Common myeloid progenitor, CD34-positive (primary cell): ENCODE measurements around the gene HES1.
"Not testable (repeated sequence)": the region's sequence is repeated elsewhere in the genome, so short reads cannot be mapped to it uniquely, and the experiment has no call there.

Experiments
- CTCF ChIA-PET: fragments of 350-600 bp; sonication (Branson Sonifier 250); formaldehyde crosslinking; loops from one replicate; lab custom pipeline; 2021; ENCODE audit warnings: antibody characterized with exemption; lab: Charles Lee
- POLR2A ChIA-PET: fragments of 350-600 bp; sonication (Branson Sonifier 250); formaldehyde crosslinking; loops from one replicate; lab custom pipeline; 2021; ENCODE audit warnings: antibody characterized with exemption; lab: Charles Lee
- DNase-seq, 3 donors: peaks; one replicate each; pipeline versions ENCODE4 v3.0.0 to v3.0.0-alpha.2; 2013
- H3K27ac ChIP-seq, 2 experiments: 1 replicate in 1 of 2; 2 replicates in 1 of 2; pipeline ENCODE4 v1.7.0; 2013; ENCODE audit warnings: inconsistent platforms in 2 of 2, low read length in 2 of 2, mild to moderate bottlenecking in 2 of 2, low read depth in 1 of 2, moderate library complexity in 1 of 2; ENCODE audit not compliant: severe bottlenecking in 2 of 2, insufficient read depth in 1 of 2, poor library complexity in 1 of 2
- H3K27me3 ChIP-seq, 5 experiments: replicated peaks in 2 of 5; 1 replicate in 3 of 5; 2 replicates in 2 of 5; pipeline versions ENCODE4 v1.6.1 to v1.7.0; 2013; ENCODE audit warnings: low read length in 4 of 5, mild to moderate bottlenecking in 2 of 5, moderate library complexity in 2 of 5, inconsistent platforms in 1 of 5; ENCODE audit not compliant: insufficient read depth in 5 of 5, control insufficient read depth in 4 of 5
- H3K36me3 ChIP-seq, 4 experiments: 1 replicate in 2 of 4; 2 replicates in 2 of 4; pipeline versions ENCODE4 v1.6.1 to v1.7.0; 2013; ENCODE audit warnings: low read length in 3 of 4, control low read depth in 1 of 4, mild to moderate bottlenecking in 1 of 4; ENCODE audit not compliant: control insufficient read depth in 4 of 4, insufficient read depth in 4 of 4
- H3K4me1 ChIP-seq, 4 experiments: 1 replicate in 3 of 4; 2 replicates in 1 of 4; pipeline versions ENCODE4 v1.6.1 to v1.7.1; 2013; ENCODE audit warnings: low read length in 3 of 4, mild to moderate bottlenecking in 3 of 4, control low read depth in 1 of 4, inconsistent platforms in 1 of 4, moderate library complexity in 1 of 4; ENCODE audit not compliant: control insufficient read depth in 4 of 4, insufficient read depth in 4 of 4; ENCODE audit errors: control extremely low read depth in 1 of 4
- H3K4me3 ChIP-seq, 7 experiments: 1 replicate in 4 of 7; 2 replicates in 3 of 7; pipeline versions ENCODE4 v1.5.1 to v1.7.0; 2013; ENCODE audit warnings: mild to moderate bottlenecking in 7 of 7, low read length in 6 of 7, moderate library complexity in 6 of 7, inconsistent platforms in 2 of 7, low read depth in 2 of 7, control low read depth in 1 of 7; ENCODE audit not compliant: insufficient read depth in 4 of 7, control insufficient read depth in 1 of 7; ENCODE audit errors: extremely low read depth in 1 of 7
- H3K9me3 ChIP-seq, 5 experiments: 1 replicate in 4 of 5; 2 replicates in 1 of 5; pipeline versions ENCODE4 v1.6.1 to v1.7.1; 2013; ENCODE audit warnings: low read length in 4 of 5, mild to moderate bottlenecking in 2 of 5, inconsistent platforms in 1 of 5, low read depth in 1 of 5, moderate library complexity in 1 of 5; ENCODE audit not compliant: control insufficient read depth in 4 of 5, insufficient read depth in 2 of 5; ENCODE audit errors: control extremely low read depth in 1 of 5
- WGBS: methylation state at CpG from one replicate; pipeline ENCODE4 v1.1.5; 2013; ENCODE audit not compliant: insufficient coverage; 5-methylcytosine and 5-hydroxymethylcytosine counted together

Gene HES1

GRCh38 chr3:194090178-194090555 is 45.8 kb upstream of the HES1 start:
- WGBS: 93% methylated on average over 5 of the region's 10 CpGs
- H3K36me3 ChIP-seq, DNase-seq, H3K27me3 ChIP-seq, H3K4me3 ChIP-seq, H3K9me3 ChIP-seq: not testable (repeated sequence)
- ChIA-PET CTCF (interaction anchor here (1.4 to 3.4 kb wide), 4 partner anchors 8 to 44 kb away, joined by 5 to 13 read pairs (median 6); no protein-coding TSS in a partner anchor), POLR2A (interaction anchor here (1.3 to 1.8 kb wide), 3 partner anchors 19 to 87 kb away, joined by 3 to 5 read pairs (median 4); no protein-coding TSS in a partner anchor)
- peaks cover 0 to 31% (median 14%) of the 10 kb centered on the region in 4 experiments for H3K4me1 ChIP-seq
- peak overlapping the region in 1 of 2 experiments; percentile 78 for H3K27ac ChIP-seq

DNA sequence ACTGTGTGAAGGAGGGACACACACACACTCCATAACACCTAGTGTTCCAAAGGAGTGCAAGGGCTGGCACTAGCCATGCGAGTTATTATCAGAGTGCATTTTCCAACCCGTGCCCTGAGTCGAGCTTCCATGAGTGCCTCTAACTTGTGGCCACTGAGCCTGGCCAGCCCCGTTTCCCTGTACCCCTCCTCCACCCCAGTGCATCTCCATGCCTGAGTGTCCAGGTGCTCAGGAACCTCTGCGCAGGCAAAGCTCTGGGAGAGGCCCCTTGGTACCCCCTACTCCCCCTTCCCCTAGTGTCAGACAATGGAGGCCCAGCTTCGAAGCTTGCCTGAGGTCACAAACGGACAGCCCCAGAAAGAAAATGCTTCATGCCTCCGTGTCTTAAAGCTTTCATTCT is 45.2 kb upstream of the HES1 start:
- no peak for DNase-seq
- ChIA-PET CTCF (interaction anchor here (0.7 to 3.4 kb wide), 4 partner anchors 8 to 43 kb away, joined by 3 to 13 read pairs (median 4); no protein-coding TSS in a partner anchor), POLR2A (interaction anchor here (0.5 kb wide), 1 partner anchor 45 kb away, joined by 3 read pairs; no protein-coding TSS in a partner anchor)
- no peak overlapping the region for H3K4me3 ChIP-seq
- no peaks in the 10 kb centered on the region for H3K36me3 ChIP-seq
- no peaks in the 10 kb centered on the region for H3K27me3 ChIP-seq
- WGBS: 94% methylated on average over 4 of the region's 8 CpGs
- H3K9me3 ChIP-seq: no peaks in the 10 kb centered on the region
- H3K27ac ChIP-seq: no peak overlapping the region
- peaks cover 0 to 36% (median 19%) of the 10 kb centered on the region in 4 experiments for H3K4me1 ChIP-seq

DNA sequence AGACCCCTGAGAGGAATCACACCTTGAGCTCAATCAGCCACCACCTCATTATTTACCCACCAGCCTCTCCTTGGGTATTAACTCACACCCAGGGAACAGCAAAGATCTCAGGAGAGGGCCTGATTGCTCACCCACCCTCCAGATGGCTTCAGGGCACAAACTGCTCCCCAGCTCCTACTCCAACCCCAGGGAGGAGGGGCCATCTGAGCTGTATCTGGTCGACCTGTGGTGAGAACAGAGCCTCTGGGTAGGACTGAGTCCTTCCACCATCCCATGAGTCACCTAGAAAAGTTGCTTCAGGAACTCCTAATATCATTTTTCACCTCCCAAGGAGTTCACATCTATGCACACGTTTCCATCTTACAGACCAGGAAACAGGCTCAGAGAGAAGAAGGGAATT is 44.8 kb upstream of the HES1 start:
- Histone ChIP-seq H3K27me3 (no peaks in the 10 kb centered on the region), H3K4me1 (peaks cover 0 to 40% (median 20%) of the 10 kb centered on the region in 4 experiments), H3K4me3 (no peak overlapping the region), H3K27ac (no peak overlapping the region), H3K9me3 (no peaks in the 10 kb centered on the region), H3K36me3 (no peaks in the 10 kb centered on the region)
- DNase-seq: no peak
- 100% methylated on average over 1 of the region's 2 CpGs for WGBS
- ChIA-PET POLR2A (interaction anchor here (0.5 kb wide), 1 partner anchor 44 kb away, joined by 3 read pairs; no protein-coding TSS in a partner anchor), CTCF (interaction anchor here (0.7 to 2.1 kb wide), 3 partner anchors 9 to 43 kb away, joined by 3 to 6 read pairs (median 3); no protein-coding TSS in a partner anchor)

DNA sequence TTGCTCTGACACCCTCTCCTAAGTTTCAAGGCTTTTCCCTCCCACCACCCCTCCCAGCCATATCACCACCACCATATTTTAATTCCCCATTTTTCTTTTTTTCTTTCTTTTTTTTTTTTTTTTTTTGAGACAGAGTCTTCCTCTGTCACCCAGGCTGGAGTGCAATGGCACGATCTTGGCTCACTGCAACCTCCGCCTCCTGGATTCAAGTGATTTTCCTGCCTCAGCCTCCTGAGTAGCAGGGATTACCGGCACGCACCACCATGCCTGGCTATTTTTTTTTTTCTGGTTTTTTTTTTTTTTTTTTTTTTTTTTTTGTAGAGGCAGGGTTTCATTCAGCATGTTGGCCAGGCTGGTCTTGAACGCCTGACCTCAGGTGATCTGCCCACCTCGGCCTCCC is 44.1 kb upstream of the HES1 start:
- H3K27ac ChIP-seq, H3K4me3 ChIP-seq, H3K9me3 ChIP-seq, H3K36me3 ChIP-seq, H3K27me3 ChIP-seq, POLR2A ChIA-PET, DNase-seq: not testable (repeated sequence)
- H3K4me1 ChIP-seq: peaks cover 0 to 43% (median 20%) of the 10 kb centered on the region in 4 experiments
- 100% methylated on average over 2 of the region's 6 CpGs for WGBS
- CTCF ChIA-PET: interaction anchor here (2.1 kb wide), 1 partner anchor 42 kb away, joined by 6 read pairs; no protein-coding TSS in a partner anchor

GRCh38 chr3:194092881-194093301 is 43.1 kb upstream of the HES1 start:
- POLR2A ChIA-PET: no interaction called here
- 100% methylated on average over 1 of the region's 10 CpGs for WGBS
- H3K9me3 ChIP-seq: no peaks in the 10 kb centered on the region
- H3K27me3 ChIP-seq: no peaks in the 10 kb centered on the region
- peaks cover 0 to 53% (median 20%) of the 10 kb centered on the region in 4 experiments for H3K4me1 ChIP-seq
- CTCF ChIA-PET: no interaction called here
- H3K36me3 ChIP-seq: no peaks in the 10 kb centered on the region
- H3K4me3 ChIP-seq: no peak overlapping the region
- H3K27ac ChIP-seq: no peak overlapping the region
- no peak for DNase-seq

- Histone ChIP-seq H3K4me1 (peaks cover 0 to 56% (median 26%) of the 10 kb centered on the region in 4 experiments), H3K9me3 (no peaks in the 10 kb centered on the region), H3K27ac (no peak overlapping the region), H3K36me3 (no peaks in the 10 kb centered on the region), H3K27me3 (no peaks in the 10 kb centered on the region), H3K4me3 (no peak overlapping the region)
- no peak for DNase-seq
- CTCF ChIA-PET: no interaction called here
- POLR2A ChIA-PET: no interaction called here
- WGBS: 96% methylated on average over 8 of the region's 8 CpGs
These were observed 42.1 kb upstream of the HES1 start for GRCh38 chr3:194093842-194094241.

DNA sequence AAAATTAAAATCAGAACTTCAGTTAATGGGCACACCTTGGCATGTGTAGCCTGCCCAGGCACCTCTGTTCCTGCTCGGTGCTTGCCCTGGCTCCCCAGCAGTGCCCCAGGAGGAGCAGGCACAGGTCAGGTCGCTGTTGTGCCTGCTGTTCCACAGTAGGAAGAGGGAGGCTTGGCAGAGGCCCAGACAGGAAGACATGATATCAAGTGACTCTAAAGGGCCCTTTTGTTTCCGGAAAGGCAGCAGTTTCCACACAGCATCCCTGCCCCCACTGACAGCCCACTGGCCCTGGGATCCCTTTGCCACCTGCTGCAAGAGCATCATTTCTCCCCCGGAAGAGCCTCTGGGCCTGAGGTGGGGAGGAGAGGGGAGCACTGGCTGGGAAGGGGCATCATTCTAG is 40.5 kb upstream of the HES1 start:
- Histone ChIP-seq H3K4me1 (peaks cover 0 to 50% (median 16%) of the 10 kb centered on the region in 4 experiments), H3K9me3 (no peaks in the 10 kb centered on the region), H3K36me3 (no peaks in the 10 kb centered on the region), H3K4me3 (peak overlapping the region in 2 of 7 experiments; percentile 17 to 28), H3K27ac (no peak overlapping the region), H3K27me3 (no peaks in the 10 kb centered on the region)
- ChIA-PET CTCF (no interaction called here), POLR2A (no interaction called here)
- peak; percentile 40 to 58 (median 53) for DNase-seq
- 0% methylated on average over 1 of the region's 4 CpGs for WGBS
